HEK293 (cell line): Measurements from ENCODE around the gene C19orf38.

Experiments
- GLI4 ChIP-seq: fragments of 450-650 bp; formaldehyde crosslinking; IDR thresholded peaks from 2 replicates; pipeline ENCODE4 v1.5.1; 2016; ENCODE audit warnings: missing biosample characterization, missing genetic modification characterization
- IKZF3 ChIP-seq: fragments of 450-650 bp; IDR thresholded peaks from 2 replicates; pipeline ENCODE4 v1.5.0; 2018; ENCODE audit warnings: missing biosample characterization, mild to moderate bottlenecking, missing genetic modification characterization, moderate library complexity
- INSM2 ChIP-seq: fragments of 450-650 bp; formaldehyde crosslinking; IDR thresholded peaks from 2 replicates; pipeline ENCODE4 v1.5.1; 2016; ENCODE audit warnings: missing biosample characterization, missing genetic modification characterization
- KLF1 ChIP-seq: fragments of 450-650 bp; formaldehyde crosslinking; IDR thresholded peaks from 2 replicates; pipeline ENCODE4 v1.5.1; 2016; ENCODE audit warnings: missing biosample characterization, missing genetic modification characterization
- KLF10 ChIP-seq: fragments of 450-650 bp; IDR thresholded peaks from 2 replicates; pipeline ENCODE4 v1.5.1; 2018; ENCODE audit warnings: missing biosample characterization, mild to moderate bottlenecking, missing genetic modification characterization
- KLF9 ChIP-seq: fragments of 450-650 bp; formaldehyde crosslinking; IDR thresholded peaks from 2 replicates; pipeline ENCODE4 v1.5.1; 2016; ENCODE audit warnings: missing biosample characterization, missing genetic modification characterization, low read depth
- PATZ1 ChIP-seq: fragments of 450-650 bp; formaldehyde crosslinking; IDR thresholded peaks from 2 replicates; pipeline ENCODE4 v1.5.1; 2016; ENCODE audit warnings: missing biosample characterization, missing genetic modification characterization
- SALL2 ChIP-seq: fragments of 450-650 bp; formaldehyde crosslinking; IDR thresholded peaks from 2 replicates; pipeline ENCODE4 v1.5.0; 2017; ENCODE audit warnings: missing biosample characterization, mild to moderate bottlenecking, missing genetic modification characterization, borderline replicate concordance
- SP3 ChIP-seq: fragments of 450-650 bp; formaldehyde crosslinking; IDR thresholded peaks from 2 replicates; pipeline ENCODE4 v1.5.1; 2016; ENCODE audit warnings: missing biosample characterization, missing genetic modification characterization
- SP7 ChIP-seq: fragments of 450-650 bp; formaldehyde crosslinking; IDR thresholded peaks from 2 replicates; pipeline ENCODE4 v1.5.1; 2016; ENCODE audit warnings: missing biosample characterization, missing genetic modification characterization
- ZBTB1 ChIP-seq: fragments of 450-650 bp; formaldehyde crosslinking; IDR thresholded peaks from 2 replicates; pipeline ENCODE4 v1.5.1; 2016; ENCODE audit warnings: missing biosample characterization, missing genetic modification characterization
- ZBTB17 ChIP-seq: fragments of 450-650 bp; formaldehyde crosslinking; IDR thresholded peaks from 2 replicates; pipeline ENCODE4 v1.5.1; 2016; ENCODE audit warnings: missing biosample characterization, missing genetic modification characterization
- ZBTB44 ChIP-seq: fragments of 450-650 bp; IDR thresholded peaks from 2 replicates; pipeline ENCODE4 v1.5.1; 2018; ENCODE audit warnings: missing biosample characterization, mild to moderate bottlenecking, missing genetic modification characterization
- ZBTB49 ChIP-seq: fragments of 450-650 bp; formaldehyde crosslinking; IDR thresholded peaks from 2 replicates; pipeline ENCODE4 v1.5.1; 2016; ENCODE audit warnings: missing biosample characterization, missing genetic modification characterization, low read depth
- ZNF138 ChIP-seq: fragments of 450-650 bp; formaldehyde crosslinking; IDR thresholded peaks from 2 replicates; pipeline ENCODE4 v1.5.1; 2016; ENCODE audit warnings: missing biosample characterization, missing genetic modification characterization, borderline replicate concordance
- ZNF155 ChIP-seq: fragments of 450-650 bp; formaldehyde crosslinking; IDR thresholded peaks from 2 replicates; pipeline ENCODE4 v1.5.1; 2016; ENCODE audit warnings: missing biosample characterization, missing genetic modification characterization
- ZNF248 ChIP-seq: fragments of 450-650 bp; formaldehyde crosslinking; IDR thresholded peaks from 2 replicates; pipeline ENCODE4 v1.5.1; 2017; ENCODE audit warnings: missing biosample characterization, missing genetic modification characterization
- ZNF350 ChIP-seq: fragments of 450-650 bp; formaldehyde crosslinking; IDR thresholded peaks from 2 replicates; pipeline ENCODE4 v1.5.0; 2017; ENCODE audit warnings: missing biosample characterization, mild to moderate bottlenecking, missing genetic modification characterization
- ZNF362 ChIP-seq: fragments of 450-650 bp; formaldehyde crosslinking; IDR thresholded peaks from 2 replicates; pipeline ENCODE4 v1.5.1; 2016; ENCODE audit warnings: missing biosample characterization, missing genetic modification characterization
- ZNF391 ChIP-seq: fragments of 450-650 bp; formaldehyde crosslinking; IDR thresholded peaks from 2 replicates; pipeline ENCODE4 v1.5.1; 2016; ENCODE audit warnings: low read depth, missing biosample characterization, missing genetic modification characterization, borderline replicate concordance
- ZNF423 ChIP-seq: fragments of 450-650 bp; formaldehyde crosslinking; IDR thresholded peaks from 2 replicates; pipeline ENCODE4 v1.5.1; 2016; ENCODE audit warnings: missing biosample characterization, missing genetic modification characterization
- ZNF433 ChIP-seq: fragments of 450-650 bp; formaldehyde crosslinking; IDR thresholded peaks from 2 replicates; pipeline ENCODE4 v1.5.1; 2016; ENCODE audit warnings: missing biosample characterization, missing genetic modification characterization, low read depth
- ZNF488 ChIP-seq: fragments of 450-650 bp; formaldehyde crosslinking; IDR thresholded peaks from 2 replicates; pipeline ENCODE4 v1.5.1; 2016; ENCODE audit warnings: missing biosample characterization, missing genetic modification characterization
- ZNF514 ChIP-seq: fragments of 450-650 bp; formaldehyde crosslinking; IDR thresholded peaks from 2 replicates; pipeline ENCODE4 v1.5.1; 2016; ENCODE audit warnings: missing biosample characterization, missing genetic modification characterization
- ZNF530 ChIP-seq: fragments of 450-650 bp; formaldehyde crosslinking; IDR thresholded peaks from 2 replicates; pipeline ENCODE4 v1.5.1; 2016; ENCODE audit warnings: low read depth, missing biosample characterization, missing genetic modification characterization
- ZNF701 ChIP-seq: fragments of 450-650 bp; formaldehyde crosslinking; IDR thresholded peaks from 2 replicates; pipeline ENCODE4 v1.5.1; 2016; ENCODE audit warnings: missing biosample characterization, missing genetic modification characterization
- ZNF830 ChIP-seq: fragments of 450-650 bp; IDR thresholded peaks from 2 replicates; pipeline ENCODE4 v1.5.0; 2018; ENCODE audit warnings: missing biosample characterization, missing genetic modification characterization, low read depth, mild to moderate bottlenecking, moderate library complexity
- ZSCAN30 ChIP-seq: fragments of 450-650 bp; IDR thresholded peaks from 2 replicates; pipeline ENCODE4 v1.5.1; 2018; ENCODE audit warnings: missing biosample characterization, mild to moderate bottlenecking, missing genetic modification characterization, moderate library complexity

The C19orf38 gene

GRCh38 chr19:10870955-10871603 lies 22.9 kb downstream of the C19orf38 start, which contains the start of gene CARM1 (continued):
- TF ChIP-seq ZNF391 = no peak
- no peak for TF ChIP-seq GLI4 (tag by site-specific recombination)
- TF ChIP-seq ZNF530 (tag by site-specific recombination) = no peak
- TF ChIP-seq SP3 (tag by site-specific recombination) = peak; percentile 90
- TF ChIP-seq PATZ1 = peak; percentile 42; the same call in 1 of the 2 replicates
- TF ChIP-seq ZBTB17 (tag by site-specific recombination) = no peak
- no peak for TF ChIP-seq ZBTB49 (tag by site-specific recombination)
- TF ChIP-seq KLF9 (tag by site-specific recombination) = peak; percentile 96
- no peak for TF ChIP-seq ZNF701
- TF ChIP-seq ZNF514 = no peak
- TF ChIP-seq KLF1 (tag by site-specific recombination) = peak; percentile 79
- TF ChIP-seq ZNF362 (tag by site-specific recombination) = no peak
- no peak for TF ChIP-seq ZNF423
- 0 out of 2 replicates have a peak, but pooled peaks have one; percentile 8 for TF ChIP-seq ZBTB44
- TF ChIP-seq ZNF830 (tag by site-specific recombination) = no peak
- TF ChIP-seq ZNF350 (tag by site-specific recombination) = no peak
- peak; percentile 92 for TF ChIP-seq KLF10 (tag by site-specific recombination)
- no peak for TF ChIP-seq ZNF138 (tag by site-specific recombination)
- no peak for TF ChIP-seq ZNF433
- no peak for TF ChIP-seq IKZF3 (tag by site-specific recombination)
- no peak for TF ChIP-seq SALL2 (tag by site-specific recombination)
- no peak for TF ChIP-seq INSM2 (tag by site-specific recombination)
- TF ChIP-seq ZNF488 = no peak
- no peak for TF ChIP-seq SP7
- no peak for TF ChIP-seq ZNF155 (tag by site-specific recombination)
- no peak for TF ChIP-seq ZBTB1 (tag by site-specific recombination)
- TF ChIP-seq ZSCAN30 = 0 out of 2 replicates have a peak, but pooled peaks have one; percentile 50
- no peak for TF ChIP-seq ZNF248 (tag by site-specific recombination)
